ENCODE results near the gene ASB6.
A peak's percentile ranks its signal among the peaks of the same experiment; 100 is the strongest.
"Not testable (repeated sequence)": the region's sequence is repeated elsewhere in the genome, so short reads cannot be mapped to it uniquely, and the experiment has no call there.

The ASB6 gene

DNA sequence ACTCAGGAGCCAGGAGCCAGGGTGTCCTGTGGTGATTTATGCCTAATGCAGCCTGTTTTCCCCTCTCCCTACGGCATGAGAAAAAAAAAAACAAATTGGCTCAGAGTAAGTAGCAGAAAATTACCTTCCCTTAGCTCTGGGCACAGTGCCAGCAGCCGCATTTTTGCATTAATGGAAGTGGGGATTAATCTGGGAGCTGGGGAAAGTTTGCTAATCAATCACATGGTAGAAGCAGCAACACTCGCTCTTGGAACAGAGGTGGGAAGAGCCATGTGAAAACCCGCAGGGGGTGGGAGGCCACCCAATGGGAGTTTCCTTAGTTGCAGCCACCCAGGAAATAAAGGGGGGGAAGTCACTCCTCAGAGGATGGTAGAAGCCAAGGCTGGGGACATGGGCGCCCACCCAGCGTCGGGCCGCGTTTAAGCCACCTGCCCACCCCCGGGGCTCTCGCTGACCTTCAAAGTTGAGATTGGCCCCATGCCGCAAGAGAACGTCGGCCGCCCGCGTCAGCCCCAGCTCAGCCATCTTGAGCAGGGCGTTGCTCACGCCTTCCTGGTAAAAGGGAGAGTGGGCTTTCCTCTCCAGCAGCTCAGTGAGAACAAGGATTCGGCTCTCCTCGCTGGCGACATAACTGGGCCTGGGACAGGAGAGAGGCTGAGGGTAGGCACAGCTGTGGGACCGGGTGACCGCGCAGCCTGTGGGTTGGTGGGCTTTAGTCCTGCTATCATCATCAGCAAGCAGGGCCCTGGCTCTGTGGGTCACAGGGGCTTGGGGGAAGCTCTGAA lies 1.7 kb downstream of the ASB6 start:
- TF ChIP-seq, protein P1, sequence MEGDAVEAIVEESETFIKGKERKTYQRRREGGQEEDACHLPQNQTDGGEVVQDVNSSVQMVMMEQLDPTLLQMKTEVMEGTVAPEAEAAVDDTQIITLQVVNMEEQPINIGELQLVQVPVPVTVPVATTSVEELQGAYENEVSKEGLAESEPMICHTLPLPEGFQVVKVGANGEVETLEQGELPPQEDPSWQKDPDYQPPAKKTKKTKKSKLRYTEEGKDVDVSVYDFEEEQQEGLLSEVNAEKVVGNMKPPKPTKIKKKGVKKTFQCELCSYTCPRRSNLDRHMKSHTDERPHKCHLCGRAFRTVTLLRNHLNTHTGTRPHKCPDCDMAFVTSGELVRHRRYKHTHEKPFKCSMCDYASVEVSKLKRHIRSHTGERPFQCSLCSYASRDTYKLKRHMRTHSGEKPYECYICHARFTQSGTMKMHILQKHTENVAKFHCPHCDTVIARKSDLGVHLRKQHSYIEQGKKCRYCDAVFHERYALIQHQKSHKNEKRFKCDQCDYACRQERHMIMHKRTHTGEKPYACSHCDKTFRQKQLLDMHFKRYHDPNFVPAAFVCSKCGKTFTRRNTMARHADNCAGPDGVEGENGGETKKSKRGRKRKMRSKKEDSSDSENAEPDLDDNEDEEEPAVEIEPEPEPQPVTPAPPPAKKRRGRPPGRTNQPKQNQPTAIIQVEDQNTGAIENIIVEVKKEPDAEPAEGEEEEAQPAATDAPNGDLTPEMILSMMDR (IDR thresholded peaks at IDR 0.05), result no peak
- no peaks in the 10 kb centered on the region for H3K9me3 Mint-ChIP-seq
- peak overlapping the region; percentile 88 for H3K4me3 Mint-ChIP-seq
- no peaks in the 10 kb centered on the region for H3K27me3 Mint-ChIP-seq (ENCODE audit: low read depth, poor library complexity)
- H3K36me3 Mint-ChIP-seq (ENCODE audit: low read depth), result peaks cover 18% of the 10 kb centered on the region
- DNase-seq, result no peak
- peaks cover 35% of the 10 kb centered on the region for H3K4me1 Mint-ChIP-seq
- no peak overlapping the region for H3K27ac Mint-ChIP-seq

DNA sequence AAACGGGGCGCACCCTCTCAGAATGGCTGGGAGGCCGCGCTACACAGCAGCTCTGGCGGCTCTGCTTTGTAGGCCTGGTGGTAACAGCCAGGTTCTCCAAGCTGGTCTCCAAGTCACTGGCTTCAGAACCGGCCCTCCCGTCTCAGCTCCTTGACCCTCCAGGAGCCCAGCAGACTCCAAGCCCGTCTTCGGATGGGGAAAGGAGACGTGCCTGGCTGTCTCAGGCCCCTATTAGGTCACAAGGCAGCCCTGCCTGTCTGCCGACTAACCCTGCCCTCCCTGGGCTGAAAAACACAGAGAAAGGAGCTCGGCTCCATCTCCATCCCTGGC lies 2.2 kb downstream of the ASB6 start:
- TF ChIP-seq, protein P1 (IDR thresholded peaks at IDR 0.05), result no peak
- peaks cover 29% of the 10 kb centered on the region for H3K4me1 Mint-ChIP-seq
- peaks cover 23% of the 10 kb centered on the region for H3K36me3 Mint-ChIP-seq (ENCODE audit: low read depth)
- DNase-seq, result no peak
- H3K4me3 Mint-ChIP-seq, result peak overlapping the region; percentile 88
- H3K27ac Mint-ChIP-seq, result no peak overlapping the region
- no peaks in the 10 kb centered on the region for H3K9me3 Mint-ChIP-seq
- H3K27me3 Mint-ChIP-seq (ENCODE audit: low read depth, poor library complexity), result no peaks in the 10 kb centered on the region

DNA sequence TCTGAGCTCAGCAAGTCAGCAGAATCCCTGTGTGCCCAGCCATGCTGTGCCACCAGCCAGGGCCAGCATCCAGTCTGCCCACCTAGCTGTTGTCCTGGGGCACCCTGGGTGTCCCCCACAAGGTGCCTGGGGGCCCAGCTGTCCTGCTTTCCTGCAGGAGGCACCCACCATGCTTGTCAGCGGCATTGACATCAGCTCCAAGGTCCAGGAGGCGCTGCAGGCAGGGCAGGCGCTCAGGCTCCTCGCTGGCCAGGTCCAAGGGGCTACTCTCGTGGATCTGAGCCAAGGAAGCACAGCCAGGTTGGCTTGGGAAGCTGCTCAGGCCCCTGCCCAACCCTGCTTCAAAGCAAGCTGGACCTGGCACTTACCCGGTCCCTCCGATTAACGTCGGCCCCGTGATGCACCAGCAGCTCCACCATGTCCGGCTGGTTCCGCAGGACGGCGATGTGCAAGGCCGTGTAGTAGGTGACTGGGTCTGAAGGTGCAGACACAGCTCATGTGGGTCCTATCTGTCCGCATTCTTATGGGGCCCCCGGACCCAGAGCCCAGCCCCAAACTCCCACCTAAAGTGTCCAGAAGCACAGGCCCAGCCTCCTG lies 2.8 kb downstream of the ASB6 start:
- TF ChIP-seq, protein P1 (IDR thresholded peaks at IDR 0.05), result no peak
- DNase-seq, result no peak
- Mint-ChIP-seq H3K36me3 (ENCODE audit: low read depth) (peaks cover 25% of the 10 kb centered on the region), H3K27me3 (ENCODE audit: low read depth, poor library complexity) (no peaks in the 10 kb centered on the region), H3K27ac (no peak overlapping the region), H3K4me3 (no peak overlapping the region), H3K9me3 (no peaks in the 10 kb centered on the region), H3K4me1 (peaks cover 24% of the 10 kb centered on the region)

DNA sequence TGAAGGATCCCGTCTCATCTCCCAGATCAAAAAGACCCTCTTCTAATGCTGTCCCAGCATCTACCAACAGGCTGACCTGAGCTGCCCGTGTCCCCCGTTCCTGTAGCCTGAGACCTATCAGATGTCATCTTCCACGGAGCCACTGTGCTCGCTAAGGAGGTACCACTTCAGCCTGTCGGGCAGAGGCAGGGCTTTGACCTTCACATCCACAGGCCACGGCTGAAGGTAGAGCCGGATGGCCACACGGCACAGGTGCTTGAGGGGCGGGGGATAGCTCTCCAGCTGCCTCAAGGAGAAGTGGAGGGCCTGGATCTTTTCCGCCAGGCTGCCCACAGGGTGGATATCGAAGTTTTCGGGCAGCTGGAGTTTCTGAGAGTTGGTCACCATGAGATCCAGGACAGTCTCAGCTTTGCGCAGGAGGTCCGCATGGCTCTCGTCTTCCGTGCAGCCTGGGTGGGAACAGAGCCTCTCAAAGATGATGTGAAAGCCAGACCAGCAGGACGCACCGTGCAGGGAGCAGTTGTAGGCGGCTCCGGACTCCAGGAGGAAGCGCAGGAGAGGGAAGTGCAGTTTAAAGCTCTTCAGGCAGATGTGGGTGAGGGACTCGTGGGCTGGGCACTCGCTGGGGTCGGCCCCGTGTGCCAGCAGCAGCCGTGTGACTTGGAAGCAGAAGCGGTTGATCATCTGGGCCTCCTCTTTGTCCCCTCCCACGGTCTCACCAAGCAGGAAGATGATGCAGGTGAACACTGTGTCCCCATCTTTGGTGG lies 4.1 kb downstream of the ASB6 start:
- Mint-ChIP-seq H3K4me1 (peaks cover 22% of the 10 kb centered on the region), H3K9me3 (no peaks in the 10 kb centered on the region), H3K27ac (peak overlapping the region; percentile 93), H3K27me3 (ENCODE audit: low read depth, poor library complexity) (no peaks in the 10 kb centered on the region), H3K36me3 (ENCODE audit: low read depth) (peaks cover 29% of the 10 kb centered on the region), H3K4me3 (no peak overlapping the region)
- TF ChIP-seq, protein P1 (IDR thresholded peaks at IDR 0.05), result no peak
- DNase-seq, result no peak

DNA sequence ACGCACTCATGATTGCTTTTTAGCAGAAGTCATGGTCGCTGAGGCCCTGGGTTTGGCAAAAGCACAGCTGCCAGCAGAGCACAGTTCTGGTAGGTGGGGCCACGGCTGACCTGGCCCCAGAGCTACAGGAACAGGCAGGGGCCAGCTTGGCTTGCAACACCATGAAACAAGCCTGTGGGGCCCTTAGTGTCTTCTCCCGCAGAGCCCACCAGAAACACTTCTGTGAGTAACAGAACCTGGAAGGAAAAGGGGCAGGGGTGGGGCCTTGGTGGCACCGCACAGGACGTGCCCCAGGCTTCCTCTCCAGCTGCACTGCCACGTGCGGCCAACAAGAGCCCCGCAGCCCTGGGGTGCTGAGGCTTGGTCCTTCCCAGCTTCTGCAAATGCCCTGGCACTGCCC lies 4.8 kb downstream of the ASB6 start:
- Mint-ChIP-seq H3K36me3 (ENCODE audit: low read depth) (peaks cover 35% of the 10 kb centered on the region), H3K27me3 (ENCODE audit: low read depth, poor library complexity) (no peaks in the 10 kb centered on the region), H3K4me3 (no peak overlapping the region), H3K27ac (no peak overlapping the region), H3K9me3 (no peaks in the 10 kb centered on the region), H3K4me1 (peaks cover 24% of the 10 kb centered on the region)
- no peak for DNase-seq
- TF ChIP-seq, protein P1 (IDR thresholded peaks at IDR 0.05), result no peak

DNA sequence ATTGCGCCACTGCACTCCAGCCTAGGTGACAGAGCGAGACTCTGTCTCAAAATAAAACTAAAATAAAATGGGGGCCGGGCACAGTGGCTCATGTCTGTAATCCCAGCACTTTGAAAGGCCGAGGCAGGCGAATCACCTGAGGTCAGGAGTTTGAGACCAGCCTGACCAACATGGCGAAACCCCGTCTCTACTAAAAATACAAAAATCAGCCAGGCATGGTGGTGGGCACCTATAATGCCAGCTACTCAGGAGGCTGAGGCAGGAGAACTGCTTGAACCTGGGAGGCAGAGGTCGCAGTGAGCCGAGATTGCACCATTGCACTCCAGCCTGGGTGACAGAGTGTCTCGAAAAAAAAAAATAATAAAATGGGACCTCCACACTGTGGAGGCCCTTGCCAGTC lies 5.6 kb downstream of the ASB6 start:
- not testable (repeated sequence) for DNase-seq; H3K27ac Mint-ChIP-seq; H3K27me3 Mint-ChIP-seq (ENCODE audit: low read depth, poor library complexity); H3K4me3 Mint-ChIP-seq; H3K9me3 Mint-ChIP-seq
- Mint-ChIP-seq H3K36me3 (ENCODE audit: low read depth) (peaks cover 35% of the 10 kb centered on the region), H3K4me1 (peaks cover 29% of the 10 kb centered on the region)

Data from nephron progenitor cell (in vitro differentiated cells).